GM18499 (cell line): ENCODE results near the gene EMSY.
"Not testable (repeated sequence)": the region's sequence is repeated elsewhere in the genome, so short reads cannot be mapped to it uniquely, and the experiment has no call there.

ENCODE experiments used
- ATAC-seq: cut with Tn5 transposase; IDR thresholded peaks from one replicate; pipeline ENCODE4 v1.9.1; 2021; ENCODE audit warnings: moderate number of reproducible peaks; ENCODE audit not compliant: insufficient read depth, unreplicated experiment

The EMSY gene

DNA sequence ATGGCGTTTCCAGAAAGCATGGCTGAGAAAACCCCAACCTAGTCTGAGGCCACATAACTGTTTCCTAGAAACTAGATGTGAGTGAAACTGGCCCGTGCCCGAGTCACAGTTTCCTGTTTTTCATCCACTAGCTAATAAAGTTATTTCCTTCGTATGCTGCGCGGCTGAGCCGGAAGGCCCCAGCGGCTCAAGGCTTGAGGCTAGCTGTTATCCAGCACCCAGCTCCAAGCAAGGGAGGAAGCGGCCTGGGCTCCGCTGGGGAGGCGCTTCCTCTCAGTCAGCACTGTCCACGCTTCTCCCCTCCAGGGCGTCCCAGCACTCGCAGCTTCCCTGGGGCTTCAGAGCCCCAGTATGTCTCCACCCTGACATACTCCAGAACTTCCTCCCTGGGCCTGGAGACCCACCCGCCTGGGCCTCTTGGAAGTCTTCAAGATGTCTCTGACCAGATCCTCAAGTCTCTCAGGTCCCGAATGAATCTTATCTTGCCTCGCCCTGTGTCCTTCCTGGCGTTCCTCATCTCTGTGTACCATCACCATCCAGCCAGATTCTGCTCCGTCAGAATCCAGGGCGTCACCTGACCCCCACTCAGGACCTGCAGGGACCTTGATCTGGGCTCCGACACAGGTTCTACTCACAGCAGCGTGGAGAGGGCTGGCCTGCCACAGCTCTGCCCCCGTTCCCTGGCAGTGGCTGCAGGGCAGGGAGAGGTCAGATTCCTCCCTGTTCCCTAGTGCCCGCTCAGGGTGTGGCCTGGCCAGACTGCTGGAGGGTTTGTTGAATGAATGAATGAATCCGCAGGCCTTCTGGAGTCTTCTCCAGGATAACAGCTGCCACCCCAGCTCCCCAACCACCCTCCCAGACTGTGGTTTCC, 143.9 kb downstream of the EMSY start:
- no peak for ATAC-seq

DNA sequence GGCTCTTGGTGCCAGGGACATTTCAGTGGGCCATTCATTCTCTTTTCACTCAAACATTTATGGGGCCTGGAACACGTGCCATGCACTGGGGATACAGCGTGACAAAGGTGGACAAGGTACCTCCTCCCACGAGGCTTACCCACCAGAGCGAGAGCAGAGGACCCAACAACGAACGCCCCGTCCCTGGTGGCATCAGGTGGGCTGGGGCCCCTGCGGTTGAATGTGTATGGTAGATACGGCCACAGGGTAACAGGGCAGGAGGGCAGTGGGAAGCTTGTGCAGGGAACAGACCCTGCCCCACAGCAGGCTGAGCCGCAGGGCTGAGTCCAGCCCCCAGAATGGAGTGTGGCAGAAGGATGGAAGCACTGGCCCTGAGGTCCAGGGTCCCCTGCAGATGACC, 144.7 kb downstream of the EMSY start:
- no peak for ATAC-seq

DNA sequence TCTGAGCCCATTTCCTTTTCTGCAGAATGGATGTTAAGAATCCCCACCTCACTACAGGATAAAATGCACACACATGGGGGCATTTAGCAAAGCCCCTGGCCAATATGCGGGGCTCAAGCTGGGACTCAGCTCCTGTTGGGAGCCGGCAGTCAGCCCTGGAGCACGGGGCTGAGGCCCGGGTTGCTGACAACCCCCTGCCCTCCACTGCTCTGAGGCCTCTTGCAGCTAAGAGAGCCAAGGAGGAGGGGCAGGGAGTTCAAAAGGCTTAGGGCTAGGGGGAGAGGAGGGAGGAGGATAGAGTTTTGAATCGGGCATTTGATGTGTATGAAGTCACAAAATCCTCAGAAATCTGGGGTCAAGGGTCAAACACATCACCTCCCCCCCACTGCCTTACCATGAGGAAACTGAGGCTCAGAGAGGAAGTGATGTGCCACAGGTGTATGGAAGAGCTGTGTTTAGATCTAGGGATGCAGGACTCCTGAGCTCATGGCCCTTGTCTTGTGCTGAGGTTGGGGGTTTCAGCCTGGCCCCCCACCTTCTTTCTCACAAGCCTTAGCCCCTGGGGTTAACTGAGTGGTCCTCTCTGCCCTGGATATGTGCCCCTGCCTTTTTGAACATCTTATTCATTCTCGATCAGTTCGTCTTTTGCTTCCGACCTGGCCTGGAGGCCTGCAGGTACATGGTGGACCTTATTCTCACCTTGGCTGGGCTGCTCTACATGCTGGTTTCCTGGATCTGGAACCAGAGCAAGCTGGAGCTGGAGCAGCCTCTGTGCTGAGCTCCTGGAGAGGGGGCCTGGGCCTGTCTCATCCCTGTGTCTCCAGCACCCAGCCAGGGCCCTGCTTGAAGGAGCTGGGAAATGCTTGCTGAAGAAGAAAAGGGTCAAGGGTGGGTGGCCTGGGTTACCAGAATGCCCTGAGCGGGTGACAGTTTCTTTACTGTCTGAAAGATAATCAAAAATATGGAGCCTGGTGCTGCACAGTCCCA, 145.4 kb downstream of the EMSY start:
- ATAC-seq = no peak

DNA sequence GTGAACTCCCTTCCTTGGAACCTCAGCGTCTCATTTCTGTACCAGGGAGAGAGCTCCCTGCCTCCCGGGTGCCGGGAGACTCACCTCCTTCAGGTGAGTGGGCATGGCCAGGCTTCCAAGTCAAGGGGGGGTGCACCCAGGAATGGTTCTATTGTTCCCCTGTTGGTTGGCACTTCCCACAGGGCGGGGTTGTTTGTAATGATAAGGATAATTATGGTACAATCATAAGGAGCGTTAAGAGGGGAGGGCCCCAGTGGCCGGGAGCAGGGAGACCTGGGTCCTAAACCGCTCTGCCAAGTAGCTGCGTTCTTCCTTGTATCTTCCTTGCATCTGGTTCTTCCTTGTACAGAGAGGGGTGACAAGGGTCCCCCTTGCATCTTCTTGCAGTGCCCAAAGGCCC, 146.6 kb downstream of the EMSY start:
- no peak for ATAC-seq

DNA sequence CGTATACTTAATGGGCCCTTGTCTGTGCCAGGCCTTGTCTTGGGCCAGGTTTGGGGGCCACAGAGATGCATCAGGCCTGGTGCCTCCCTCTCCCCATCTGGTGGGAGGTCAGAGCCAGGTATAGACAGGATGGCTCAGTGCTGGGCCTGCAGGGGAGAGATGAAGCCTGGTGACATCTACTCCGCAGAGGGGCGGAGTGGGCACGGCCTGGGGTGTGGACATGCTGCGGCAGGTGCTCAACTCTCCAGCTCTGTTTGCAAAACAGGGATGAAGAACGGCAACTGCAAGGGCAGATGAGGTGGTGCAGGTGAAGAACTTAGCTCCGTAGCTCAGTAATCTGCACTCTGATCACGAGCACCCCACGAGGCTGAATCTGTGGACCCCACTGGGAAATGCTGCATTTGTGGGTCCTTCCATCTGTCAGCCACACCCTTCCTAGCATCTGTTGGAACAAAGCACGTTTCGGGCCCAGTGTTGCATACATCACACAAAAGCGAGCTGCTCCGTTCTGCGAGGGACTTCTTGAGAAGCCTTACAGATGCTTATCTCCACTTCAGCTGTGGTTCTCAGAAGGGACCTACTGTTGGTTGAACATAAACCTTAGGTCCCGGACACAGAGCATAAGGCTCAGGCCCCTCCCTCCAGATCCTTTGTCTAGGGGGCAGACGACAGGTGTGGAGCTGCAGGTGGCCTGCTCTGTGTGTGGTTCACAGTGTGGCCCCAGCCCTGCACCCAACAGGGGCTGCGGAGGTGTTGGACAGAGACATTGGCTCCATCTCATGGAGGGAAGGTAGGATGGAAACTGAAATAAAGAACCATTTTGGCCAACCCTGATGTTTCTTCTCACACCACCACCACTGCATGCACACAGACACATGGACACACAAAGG, 147.5 kb downstream of the EMSY start:
- ATAC-seq = no peak

DNA sequence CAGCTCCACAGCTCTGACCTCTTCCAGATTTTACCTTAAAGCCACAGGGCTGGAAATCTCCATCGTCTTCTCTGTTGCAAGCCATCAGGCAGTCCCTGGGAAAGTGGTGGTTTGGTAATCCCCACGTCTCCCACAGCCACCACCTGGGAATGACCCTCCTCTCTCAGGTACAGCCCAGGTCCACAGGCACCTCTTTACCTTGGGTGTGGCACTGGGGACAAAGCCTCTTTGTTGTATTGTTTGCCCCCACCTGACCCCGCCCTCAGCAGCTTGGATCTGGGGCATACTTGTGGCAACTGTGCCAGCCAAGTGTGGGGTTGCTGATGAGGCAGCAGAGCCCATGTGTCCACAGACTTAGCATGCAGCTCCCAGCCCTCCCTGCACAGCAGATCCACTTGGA, 148.1 kb downstream of the EMSY start:
- ATAC-seq = no peak

DNA sequence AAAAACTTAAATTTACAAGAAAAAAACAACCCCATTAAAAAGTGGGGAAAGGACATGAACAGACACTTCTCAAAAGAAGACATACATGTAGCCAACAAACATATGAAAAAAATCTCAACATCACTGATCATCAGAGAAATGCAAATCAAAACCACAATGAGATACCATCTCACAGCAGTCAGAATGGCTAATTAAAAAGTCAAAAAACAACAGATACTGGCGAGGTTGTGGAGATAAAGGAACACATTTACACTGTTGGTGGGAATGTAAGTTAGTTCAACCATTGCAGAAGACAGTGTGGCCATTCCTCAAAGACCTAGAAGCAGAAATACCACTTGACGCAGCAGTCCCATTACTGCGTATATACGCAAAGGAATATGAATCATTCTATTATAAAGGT, 150.3 kb downstream of the EMSY start:
- not testable (repeated sequence) for ATAC-seq

DNA sequence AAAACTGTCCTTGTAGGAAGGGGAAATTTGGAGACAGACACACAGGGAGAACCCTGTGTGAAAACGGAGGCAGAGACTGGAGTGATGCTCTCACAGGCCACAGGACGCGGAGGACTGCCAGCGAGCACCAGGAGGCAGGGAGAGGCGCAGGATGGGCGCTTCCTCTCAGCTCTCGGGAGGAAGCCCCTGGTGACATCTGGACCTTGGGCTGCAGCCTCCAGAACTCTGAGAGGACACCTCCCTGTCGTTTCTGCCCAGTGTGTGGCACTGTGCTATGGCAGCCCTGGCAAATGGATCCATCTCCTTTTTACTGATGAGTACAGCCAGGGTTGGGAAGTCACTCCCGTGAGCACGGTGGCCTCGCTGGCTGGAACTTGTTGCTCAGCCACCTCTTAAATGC, 151.8 kb downstream of the EMSY start:
- no peak for ATAC-seq

DNA sequence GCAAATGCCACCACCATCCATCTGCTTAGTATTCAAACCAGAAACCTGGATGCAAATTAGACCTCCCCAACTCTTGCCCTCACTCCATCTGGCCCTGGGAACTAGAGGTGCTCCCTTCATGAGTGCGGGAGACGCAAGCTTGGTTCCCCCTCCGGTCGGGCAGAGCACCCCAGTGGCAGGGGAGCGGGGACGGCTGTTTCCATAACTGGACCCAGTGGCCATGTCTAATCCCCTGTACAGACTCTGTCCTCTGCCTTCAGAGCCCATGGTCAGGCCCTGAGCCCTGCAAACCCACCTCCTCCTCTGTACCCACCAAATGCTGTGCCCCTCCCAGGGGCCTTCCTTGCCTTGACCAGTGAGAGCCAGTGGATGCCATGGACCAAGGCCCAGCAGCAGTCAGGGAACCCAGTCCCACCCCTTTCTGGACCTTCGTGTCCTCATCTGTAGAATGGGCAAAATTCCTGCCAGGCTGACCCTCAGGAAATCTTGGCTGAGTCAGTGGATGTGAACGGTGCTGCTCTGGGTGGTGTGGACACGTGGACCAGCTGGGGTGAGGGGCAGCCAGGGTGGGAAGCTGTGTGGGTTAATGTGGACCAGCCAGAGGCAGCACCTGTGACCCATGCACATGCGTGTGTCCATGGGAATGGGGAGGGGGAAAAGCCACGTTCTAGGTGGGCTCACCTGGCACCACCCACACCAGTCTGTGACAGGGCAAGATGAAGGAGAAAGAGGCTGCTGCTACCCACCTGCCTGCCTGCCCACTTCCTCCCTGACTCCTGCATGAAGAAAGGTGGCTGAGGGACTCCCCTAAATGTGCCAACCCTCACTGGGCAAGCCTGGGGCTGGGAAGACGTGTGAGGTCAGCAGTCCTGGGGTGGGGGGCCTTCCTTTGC, 153.0 kb downstream of the EMSY start:
- ATAC-seq = no peak

DNA sequence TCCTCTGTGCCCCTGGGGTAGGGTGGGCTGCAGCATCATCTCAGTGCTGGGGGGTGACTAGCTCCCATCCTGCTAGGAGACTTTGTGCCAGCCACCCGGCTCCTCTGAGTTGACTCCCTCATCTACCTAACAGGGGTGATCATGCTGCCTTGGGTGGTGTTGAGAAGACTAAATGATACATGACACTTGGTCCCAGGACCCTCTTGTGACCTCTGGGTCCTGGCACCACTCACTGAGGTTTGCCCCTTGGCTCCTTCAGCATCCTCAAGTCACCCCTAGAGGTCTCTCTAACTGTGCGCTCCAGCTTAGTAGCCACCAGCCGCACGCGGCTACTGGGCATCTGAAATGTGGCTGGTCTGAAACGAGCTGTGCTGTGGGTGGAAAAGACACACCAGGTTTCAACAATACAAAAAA, 153.6 kb downstream of the EMSY start:
- ATAC-seq = no peak

DNA sequence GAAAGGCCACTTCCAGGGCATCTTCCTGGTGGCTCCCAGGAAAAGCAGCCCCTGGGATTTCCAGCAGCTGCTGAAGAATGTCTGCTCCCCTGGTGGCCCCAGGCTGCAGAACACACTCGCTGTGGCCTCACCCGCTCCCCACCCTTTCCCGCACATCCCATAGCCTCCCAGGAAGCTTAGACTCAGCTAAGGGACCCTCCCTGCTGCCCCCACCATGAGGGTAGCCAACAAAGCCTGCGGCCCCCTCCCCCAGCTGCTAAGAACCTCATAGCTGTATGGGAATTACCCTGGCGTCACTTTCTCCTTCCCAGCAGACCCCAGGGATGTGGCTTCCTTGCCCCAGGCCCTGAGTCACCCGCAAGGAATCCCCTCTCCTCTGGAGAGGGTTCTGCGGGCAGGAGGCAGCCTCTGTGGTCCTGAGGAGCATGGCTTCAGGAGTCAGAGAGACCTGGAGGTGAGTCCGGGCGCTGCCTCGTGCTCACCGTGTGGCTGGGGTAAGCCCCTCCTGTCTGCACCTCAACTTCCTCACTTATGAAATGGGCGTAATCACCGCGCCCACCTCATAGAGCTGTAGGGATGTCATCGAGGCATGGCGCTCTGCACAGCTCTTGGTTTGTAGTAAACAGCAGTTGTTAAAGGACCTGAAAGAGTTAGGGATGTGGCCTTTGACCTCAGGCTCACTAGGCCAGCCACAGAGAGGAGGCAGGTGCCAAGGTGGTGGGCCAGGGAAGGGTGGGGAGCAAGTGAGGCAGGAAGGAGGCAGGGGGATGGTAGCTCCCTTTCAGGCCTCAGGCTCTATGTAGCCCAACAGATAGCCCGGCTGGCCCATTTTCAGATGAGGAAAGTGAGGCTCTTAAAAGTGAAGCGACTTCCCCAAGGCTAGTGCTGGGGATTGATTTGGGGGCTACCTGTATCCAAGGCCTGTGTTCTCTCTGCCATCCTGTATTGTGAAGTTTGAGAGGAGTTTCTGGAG, 154.5 kb downstream of the EMSY start:
- ATAC-seq = no peak

DNA sequence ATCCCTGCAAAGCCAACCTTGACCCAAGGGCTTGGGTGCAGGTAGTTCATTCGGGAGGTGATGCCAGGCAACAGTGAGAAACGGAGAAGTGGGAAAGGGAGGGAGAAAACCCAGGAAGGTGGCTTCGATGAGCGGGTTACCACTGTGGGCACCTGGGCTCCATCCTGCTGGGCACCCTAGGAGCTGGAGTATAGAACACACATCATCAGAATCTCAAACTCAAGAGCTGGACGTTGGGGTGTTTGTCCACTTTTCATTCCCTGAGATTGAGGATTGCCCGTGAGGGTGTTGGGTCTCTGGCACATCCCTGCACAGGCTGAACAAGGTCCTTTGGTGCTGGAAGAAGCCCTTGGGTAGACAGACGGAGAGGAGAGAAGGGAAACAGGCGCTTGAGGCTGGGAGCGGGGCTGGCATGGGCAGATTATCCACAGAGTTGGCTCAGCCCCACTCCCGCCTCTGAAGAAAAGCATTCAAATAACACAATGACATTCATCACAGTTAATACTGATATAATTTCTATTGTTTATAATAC, 155.4 kb downstream of the EMSY start:
- ATAC-seq = no peak

DNA sequence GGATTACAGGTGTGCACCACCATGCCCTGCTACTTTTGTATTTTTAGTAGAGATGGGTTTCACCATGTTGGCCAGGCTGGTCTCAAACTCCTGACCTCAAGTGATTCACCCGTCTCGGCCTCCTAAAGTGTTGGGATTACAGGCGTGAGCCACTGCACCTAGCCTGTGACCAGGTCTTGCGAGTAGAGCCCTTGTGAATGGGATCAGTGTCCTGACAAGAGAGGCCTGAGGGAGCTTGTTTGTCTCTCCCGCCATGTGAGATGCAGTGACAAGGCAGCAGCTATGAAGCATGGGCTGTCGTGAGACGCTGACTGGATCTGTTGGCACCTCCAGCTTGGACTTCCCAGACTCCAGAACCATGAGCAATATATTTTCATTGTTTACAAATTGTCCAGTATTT, 156.5 kb downstream of the EMSY start:
- ATAC-seq = no peak

DNA sequence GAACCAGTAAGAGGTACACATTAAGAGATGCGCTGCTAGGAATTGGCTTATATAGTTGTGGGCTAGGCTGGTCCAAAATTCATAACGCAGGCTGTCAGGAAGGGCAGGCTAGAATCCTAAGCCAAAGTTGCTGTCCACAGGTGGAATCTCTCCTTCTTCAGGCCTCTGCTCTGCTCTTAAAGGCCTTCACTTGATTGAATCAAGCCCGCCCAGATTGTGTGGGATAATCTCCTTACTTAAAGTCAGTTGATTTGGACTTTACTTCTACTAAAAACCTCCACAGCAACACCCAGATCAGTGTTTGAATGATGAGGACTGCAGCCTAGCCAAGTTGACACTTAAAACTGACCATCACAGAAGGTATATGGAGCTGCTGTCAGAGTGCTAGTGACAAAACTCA, 156.9 kb downstream of the EMSY start:
- ATAC-seq = no peak

DNA sequence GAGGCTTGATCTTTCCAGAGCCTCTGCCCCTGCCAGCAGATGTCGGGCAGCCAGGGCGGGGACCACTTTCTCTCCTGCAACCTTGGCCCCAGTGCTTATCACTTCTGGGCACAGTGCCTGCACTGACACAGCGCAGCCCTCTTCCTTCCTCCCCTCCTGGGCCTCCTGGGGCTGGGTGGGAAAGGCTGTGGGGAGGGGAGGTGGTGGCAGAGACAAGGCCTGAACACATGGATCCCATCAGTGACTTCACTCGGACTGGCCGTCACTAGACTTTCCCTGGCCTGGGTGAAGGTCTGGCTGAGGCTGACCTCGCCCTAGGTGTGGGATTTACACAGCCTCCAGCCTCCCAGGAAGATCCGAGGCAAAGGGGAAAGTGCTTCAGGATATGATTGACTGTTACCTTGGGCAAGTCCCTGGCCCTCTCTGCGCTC, 157.6 kb downstream of the EMSY start:
- ATAC-seq = no peak
